ENCODE results near the gene OR51E1.

DNA sequence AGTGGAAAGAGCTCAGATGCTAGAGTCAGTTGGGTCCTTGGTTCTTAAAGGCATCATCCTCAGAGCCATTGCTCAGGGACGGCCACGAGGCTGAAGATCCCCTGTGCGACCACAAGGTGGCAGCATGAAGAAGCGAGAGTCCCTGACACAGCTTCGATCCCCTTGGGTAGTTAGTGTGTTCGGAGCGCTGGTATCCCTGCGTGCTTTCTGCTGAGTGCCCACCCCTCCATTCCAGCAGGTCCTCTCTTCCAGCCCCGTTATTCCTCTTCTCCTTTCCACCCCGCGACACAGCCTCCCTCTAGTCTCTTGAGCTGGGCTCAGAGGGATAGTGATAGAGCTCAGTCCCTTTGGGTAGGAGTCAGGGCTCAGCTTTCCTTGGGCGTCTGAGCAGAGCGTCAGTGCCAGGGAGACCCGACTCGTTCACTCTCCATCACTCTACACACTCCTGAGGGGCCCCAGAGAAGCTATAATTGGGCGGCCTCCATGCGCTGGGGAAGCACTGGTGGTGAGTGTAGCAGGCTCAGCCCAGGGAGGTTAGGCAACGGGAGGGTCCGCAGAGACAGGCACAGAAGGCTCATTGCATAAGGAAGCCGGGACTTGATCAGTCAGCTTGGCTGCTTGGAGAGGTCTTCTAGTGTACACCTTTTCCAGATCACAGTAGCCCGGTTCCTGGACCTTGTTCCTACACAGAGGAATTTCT is 6.7 kb upstream of the OR51E1 start, which contains the start of gene OR51D1:
- TF ChIP-seq, protein P1, sequence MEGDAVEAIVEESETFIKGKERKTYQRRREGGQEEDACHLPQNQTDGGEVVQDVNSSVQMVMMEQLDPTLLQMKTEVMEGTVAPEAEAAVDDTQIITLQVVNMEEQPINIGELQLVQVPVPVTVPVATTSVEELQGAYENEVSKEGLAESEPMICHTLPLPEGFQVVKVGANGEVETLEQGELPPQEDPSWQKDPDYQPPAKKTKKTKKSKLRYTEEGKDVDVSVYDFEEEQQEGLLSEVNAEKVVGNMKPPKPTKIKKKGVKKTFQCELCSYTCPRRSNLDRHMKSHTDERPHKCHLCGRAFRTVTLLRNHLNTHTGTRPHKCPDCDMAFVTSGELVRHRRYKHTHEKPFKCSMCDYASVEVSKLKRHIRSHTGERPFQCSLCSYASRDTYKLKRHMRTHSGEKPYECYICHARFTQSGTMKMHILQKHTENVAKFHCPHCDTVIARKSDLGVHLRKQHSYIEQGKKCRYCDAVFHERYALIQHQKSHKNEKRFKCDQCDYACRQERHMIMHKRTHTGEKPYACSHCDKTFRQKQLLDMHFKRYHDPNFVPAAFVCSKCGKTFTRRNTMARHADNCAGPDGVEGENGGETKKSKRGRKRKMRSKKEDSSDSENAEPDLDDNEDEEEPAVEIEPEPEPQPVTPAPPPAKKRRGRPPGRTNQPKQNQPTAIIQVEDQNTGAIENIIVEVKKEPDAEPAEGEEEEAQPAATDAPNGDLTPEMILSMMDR (IDR thresholded peaks at IDR 0.05) = peak; percentile 73 to 91 (median 86)
- peak; percentile 20 for TF ChIP-seq POLR2AphosphoS5 (IDR thresholded peaks at IDR 0.05)

Data from prostate gland (tissue), 2 donors.